Esophagus muscularis mucosa (tissue), 3 donors: ENCODE results near the gene SH2B2.

Experiments used
- CTCF ChIP-seq, 3 experiments: fragments of 200-600 bp in 2 of 3; fragments of 450-650 bp in 1 of 3; sonication (generic) in 2 of 3; IDR thresholded peaks; one replicate each; pipeline ENCODE4 v1.5.1; 2017 to 2019; ENCODE audit warnings: antibody characterized with exemption in 3 of 3, mild to moderate bottlenecking in 2 of 3, moderate library complexity in 1 of 3
- POLR2A ChIP-seq: fragments of 450-650 bp; IDR thresholded peaks from one replicate; pipeline ENCODE4 v1.6.1; 2017; ENCODE audit warnings: antibody characterized with exemption, moderate library complexity, mild to moderate bottlenecking, low read depth

GRCh38 chr7:102260856-102261255, 25.8 kb upstream of the SH2B2 start:
- TF ChIP-seq POLR2A = no peak
- no peak for TF ChIP-seq CTCF (IDR thresholded peaks at IDR 0.05)
